Ascending aorta (tissue), 2 donors: ENCODE data around the gene PHTF2. TPM values are rescaled to one million over a fixed set of nuclear protein-coding genes. Genes with fewer than 3 reads are reported as not detected.

ENCODE experiments used
- DNase-seq, 2 donors: peaks; one replicate each; pipeline ENCODE4 v3.0.0-alpha.2; 2019; ENCODE audit warnings: low spot score in 2 of 2
- H3K27ac ChIP-seq, 2 donors: fragments of 200-600 bp; sonication (generic); one replicate each; pipeline ENCODE4 v1.5.1; 2016 to 2017; ENCODE audit warnings: mild to moderate bottlenecking in 1 of 2
- H3K27me3 ChIP-seq: fragments of 200-600 bp; sonication (generic); one replicate; pipeline ENCODE4 v1.5.1; 2017
- H3K36me3 ChIP-seq, 2 donors: fragments of 200-600 bp; sonication (generic); one replicate each; pipeline ENCODE4 v1.5.1; 2016
- H3K4me1 ChIP-seq, 2 donors: fragments of 200-600 bp; sonication (generic); one replicate each; pipeline ENCODE4 v1.5.1; 2016 to 2017; ENCODE audit warnings: mild to moderate bottlenecking in 1 of 2
- H3K4me3 ChIP-seq, 2 donors: fragments of 200-600 bp; sonication (generic); one replicate each; pipeline ENCODE4 v1.5.1; 2016 to 2017; ENCODE audit warnings: mild to moderate bottlenecking in 1 of 2
- H3K9me3 ChIP-seq, 2 donors: fragments of 200-600 bp; sonication (generic); one replicate each; pipeline ENCODE4 v1.5.1; 2016
- CTCF ChIP-seq, 3 experiments: fragments of 200-600 bp in 2 of 3; fragments of 450-650 bp in 1 of 3; sonication (generic) in 2 of 3; IDR thresholded peaks; one replicate each; pipeline ENCODE4 v1.5.1; 2016 to 2019; ENCODE audit warnings: antibody characterized with exemption in 3 of 3, mild to moderate bottlenecking in 1 of 3, moderate library complexity in 1 of 3
- intact Hi-C: fragments of 100-400 bp; cut with DNase I; formaldehyde crosslinking; loops from one replicate; pipeline ENCODE4 v1.15.1; 2023
- total RNA-seq: library from RNA; depleted of rRNA; stranded (reverse); fragments of >200 nt; gene quantifications from one replicate; pipeline ENCODE4 v1.1.0, GENCODE V29; 2016

The PHTF2 gene
- total RNA-seq, 1 donor from 2014 or later = 10.2 TPM

GRCh38 chr7:77907281-77907680 lies 108.7 kb downstream of the PHTF2 start:
- Histone ChIP-seq H3K4me1 (peaks cover 0 to 4% of the 10 kb centered on the region in 2 donors), H3K27me3 (no peaks in the 10 kb centered on the region), H3K4me3 (no peak overlapping the region), H3K27ac (no peak overlapping the region), H3K9me3 (no peaks in the 10 kb centered on the region), H3K36me3 (no peaks in the 10 kb centered on the region)
- intact Hi-C loops = no loop called here
- TF ChIP-seq CTCF (IDR thresholded peaks at IDR 0.05) = no peak
- no peak for DNase-seq

GRCh38 chr7:77908664-77909063 lies 110.1 kb downstream of the PHTF2 start:
- no peak for TF ChIP-seq CTCF (IDR thresholded peaks at IDR 0.05)
- Histone ChIP-seq H3K4me3 (no peak overlapping the region), H3K9me3 (no peaks in the 10 kb centered on the region), H3K27ac (no peak overlapping the region), H3K27me3 (no peaks in the 10 kb centered on the region), H3K36me3 (no peaks in the 10 kb centered on the region), H3K4me1 (peaks cover 0 to 12% of the 10 kb centered on the region in 2 donors)
- intact Hi-C loops = no loop called here
- no peak for DNase-seq

GRCh38 chr7:77910124-77910523 lies 111.6 kb downstream of the PHTF2 start:
- DNase-seq = no peak
- Histone ChIP-seq H3K27ac (no peak overlapping the region), H3K4me1 (peaks cover 0 to 16% of the 10 kb centered on the region in 2 donors), H3K4me3 (no peak overlapping the region), H3K27me3 (no peaks in the 10 kb centered on the region), H3K36me3 (no peaks in the 10 kb centered on the region), H3K9me3 (no peaks in the 10 kb centered on the region)
- TF ChIP-seq CTCF (IDR thresholded peaks at IDR 0.05) = no peak
- intact Hi-C loops = no loop called here

- H3K36me3 ChIP-seq = no peaks in the 10 kb centered on the region
- H3K27ac ChIP-seq = peak overlapping the region; percentile 41 to 64
- H3K4me3 ChIP-seq = no peak overlapping the region
- intact Hi-C loops = no loop called here
- H3K4me1 ChIP-seq = peaks cover 0 to 16% of the 10 kb centered on the region in 2 donors
- H3K9me3 ChIP-seq = no peaks in the 10 kb centered on the region
- no peaks in the 10 kb centered on the region for H3K27me3 ChIP-seq
- DNase-seq = no peak
- no peak for TF ChIP-seq CTCF (IDR thresholded peaks at IDR 0.05)
Measured at GRCh38 chr7:77912293-77912692, 113.7 kb downstream of the PHTF2 start.

GRCh38 chr7:77913977-77914607 lies 115.5 kb downstream of the PHTF2 start:
- Histone ChIP-seq H3K27me3 (no peaks in the 10 kb centered on the region), H3K4me1 (peaks cover 0 to 16% of the 10 kb centered on the region in 2 donors), H3K9me3 (no peaks in the 10 kb centered on the region), H3K27ac (peak overlapping the region; percentile 64 to 66), H3K36me3 (no peaks in the 10 kb centered on the region), H3K4me3 (no peak overlapping the region)
- TF ChIP-seq CTCF (IDR thresholded peaks at IDR 0.05) = no peak
- DNase-seq = peak in 1 of 2 donors; percentile 9
- intact Hi-C loops = loop anchor here (2.0 kb wide), 1 partner anchor 115 kb away; the partner anchor contains the start of genes PHTF2 and TMEM60
